Liver (tissue), 3 donors: ENCODE results near the gene AAGAB.

ENCODE experiments used
- CTCF ChIP-seq: fragments of 150-350 bp; IDR thresholded peaks from 2 replicates; pipeline ENCODE4 v1.5.1; 2017; ENCODE audit warnings: improper control_type of control experiment, low read depth, low read length; ENCODE audit not compliant: missing input control
- EGR1 ChIP-seq, 2 donors: IDR thresholded peaks; 2 replicates each; pipeline ENCODE4 v1.6.1; 2016 to 2018; ENCODE audit warnings: antibody characterized with exemption in 2 of 2, low read depth in 2 of 2
- RXRA ChIP-seq, 2 donors: IDR thresholded peaks; 2 replicates each; pipeline ENCODE4 v1.6.1; 2017 to 2018; ENCODE audit warnings: antibody characterized with exemption in 2 of 2, mild to moderate bottlenecking in 1 of 2
- SP1 ChIP-seq: IDR thresholded peaks from 2 replicates; pipeline ENCODE4 v1.6.1; 2018; ENCODE audit warnings: antibody characterized with exemption, mild to moderate bottlenecking
- TAF1 ChIP-seq: conservative IDR thresholded peaks from 2 replicates; pipeline ENCODE4 v1.6.1; 2016; ENCODE audit warnings: antibody characterized with exemption, mild to moderate bottlenecking
- TF ChIP-seq, protein P1 (sequence below): IDR thresholded peaks from 2 replicates; pipeline ENCODE4 v1.6.1; 2016; ENCODE audit warnings: antibody characterized with exemption
- donor health status: healthy.
- donor health status: healthy.

GRCh38 chr15:67259379-67259778, 4.9 kb upstream of the AAGAB start:
- TF ChIP-seq, protein P1, sequence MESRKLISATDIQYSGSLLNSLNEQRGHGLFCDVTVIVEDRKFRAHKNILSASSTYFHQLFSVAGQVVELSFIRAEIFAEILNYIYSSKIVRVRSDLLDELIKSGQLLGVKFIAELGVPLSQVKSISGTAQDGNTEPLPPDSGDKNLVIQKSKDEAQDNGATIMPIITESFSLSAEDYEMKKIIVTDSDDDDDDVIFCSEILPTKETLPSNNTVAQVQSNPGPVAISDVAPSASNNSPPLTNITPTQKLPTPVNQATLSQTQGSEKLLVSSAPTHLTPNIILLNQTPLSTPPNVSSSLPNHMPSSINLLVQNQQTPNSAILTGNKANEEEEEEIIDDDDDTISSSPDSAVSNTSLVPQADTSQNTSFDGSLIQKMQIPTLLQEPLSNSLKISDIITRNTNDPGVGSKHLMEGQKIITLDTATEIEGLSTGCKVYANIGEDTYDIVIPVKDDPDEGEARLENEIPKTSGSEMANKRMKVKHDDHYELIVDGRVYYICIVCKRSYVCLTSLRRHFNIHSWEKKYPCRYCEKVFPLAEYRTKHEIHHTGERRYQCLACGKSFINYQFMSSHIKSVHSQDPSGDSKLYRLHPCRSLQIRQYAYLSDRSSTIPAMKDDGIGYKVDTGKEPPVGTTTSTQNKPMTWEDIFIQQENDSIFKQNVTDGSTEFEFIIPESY: no peak
- no peak for TF ChIP-seq TAF1
- TF ChIP-seq CTCF: no peak
- peak in 1 of 2 donors; percentile 57 for TF ChIP-seq RXRA (IDR thresholded peaks at IDR 0.05)
- TF ChIP-seq EGR1 (IDR thresholded peaks at IDR 0.05; ENCODE audit: low read depth in 2 of 2): no peak
- peak; percentile 65 for TF ChIP-seq SP1
